ENCODE measurements around the gene GNPAT.

GNPAT gene

DNA sequence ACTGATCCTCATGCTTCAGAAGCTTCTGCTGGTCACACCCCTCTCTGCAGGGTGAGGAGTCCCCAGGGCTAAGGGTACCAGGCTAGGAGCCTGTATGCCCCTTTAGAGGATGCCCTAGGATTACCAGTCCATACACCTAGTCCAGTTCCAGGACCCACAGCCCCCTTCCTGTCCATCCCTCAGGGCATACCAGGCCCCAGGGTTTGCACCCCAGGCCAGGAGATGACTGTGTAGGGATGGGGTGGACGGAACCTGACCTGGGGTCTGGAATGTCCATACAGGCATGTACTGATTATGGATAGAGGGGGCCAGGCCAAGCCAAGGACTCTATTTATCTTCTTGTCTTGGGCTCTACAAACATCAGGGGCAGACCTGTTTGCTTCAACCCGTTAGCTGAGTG is 44.3 kb upstream of the GNPAT start:
- no peak for DNase-seq (ENCODE audit: low read depth in 2 of 2)
- no peak overlapping the region for H3K4me3 ChIP-seq (replicated peaks in 1 of 2; ENCODE audit: low read depth in 2 of 2, low read length in 2 of 2)
- TF ChIP-seq, protein P1, sequence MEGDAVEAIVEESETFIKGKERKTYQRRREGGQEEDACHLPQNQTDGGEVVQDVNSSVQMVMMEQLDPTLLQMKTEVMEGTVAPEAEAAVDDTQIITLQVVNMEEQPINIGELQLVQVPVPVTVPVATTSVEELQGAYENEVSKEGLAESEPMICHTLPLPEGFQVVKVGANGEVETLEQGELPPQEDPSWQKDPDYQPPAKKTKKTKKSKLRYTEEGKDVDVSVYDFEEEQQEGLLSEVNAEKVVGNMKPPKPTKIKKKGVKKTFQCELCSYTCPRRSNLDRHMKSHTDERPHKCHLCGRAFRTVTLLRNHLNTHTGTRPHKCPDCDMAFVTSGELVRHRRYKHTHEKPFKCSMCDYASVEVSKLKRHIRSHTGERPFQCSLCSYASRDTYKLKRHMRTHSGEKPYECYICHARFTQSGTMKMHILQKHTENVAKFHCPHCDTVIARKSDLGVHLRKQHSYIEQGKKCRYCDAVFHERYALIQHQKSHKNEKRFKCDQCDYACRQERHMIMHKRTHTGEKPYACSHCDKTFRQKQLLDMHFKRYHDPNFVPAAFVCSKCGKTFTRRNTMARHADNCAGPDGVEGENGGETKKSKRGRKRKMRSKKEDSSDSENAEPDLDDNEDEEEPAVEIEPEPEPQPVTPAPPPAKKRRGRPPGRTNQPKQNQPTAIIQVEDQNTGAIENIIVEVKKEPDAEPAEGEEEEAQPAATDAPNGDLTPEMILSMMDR (IDR thresholded peaks at IDR 0.05; ENCODE audit: low read depth, low read length) = no peak

DNA sequence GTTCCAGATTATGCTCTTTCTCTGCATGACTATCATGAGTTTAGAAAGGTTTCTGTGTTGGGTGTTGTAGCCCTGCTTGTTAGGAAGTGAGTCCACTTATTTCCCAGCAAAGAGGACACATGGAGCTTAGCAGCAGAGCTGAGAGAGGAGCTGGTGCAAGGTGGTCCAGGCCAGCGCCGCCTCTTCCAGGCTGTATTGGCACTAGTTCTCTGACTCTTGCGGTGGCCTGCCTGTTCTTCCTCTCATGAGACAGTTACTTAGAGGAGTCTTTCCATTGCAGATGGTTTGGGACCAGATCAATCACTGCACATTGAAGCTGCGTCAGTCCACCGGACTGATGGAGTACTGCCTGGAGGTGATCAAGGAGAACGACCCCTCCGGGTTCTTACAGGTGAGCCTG is 41.1 kb upstream of the GNPAT start:
- no peak overlapping the region for H3K4me3 ChIP-seq (replicated peaks in 1 of 2; ENCODE audit: low read depth in 2 of 2, low read length in 2 of 2)
- DNase-seq (ENCODE audit: low read depth in 2 of 2) = no peak
- TF ChIP-seq, protein P1 (IDR thresholded peaks at IDR 0.05; ENCODE audit: low read depth, low read length) = no peak

DNA sequence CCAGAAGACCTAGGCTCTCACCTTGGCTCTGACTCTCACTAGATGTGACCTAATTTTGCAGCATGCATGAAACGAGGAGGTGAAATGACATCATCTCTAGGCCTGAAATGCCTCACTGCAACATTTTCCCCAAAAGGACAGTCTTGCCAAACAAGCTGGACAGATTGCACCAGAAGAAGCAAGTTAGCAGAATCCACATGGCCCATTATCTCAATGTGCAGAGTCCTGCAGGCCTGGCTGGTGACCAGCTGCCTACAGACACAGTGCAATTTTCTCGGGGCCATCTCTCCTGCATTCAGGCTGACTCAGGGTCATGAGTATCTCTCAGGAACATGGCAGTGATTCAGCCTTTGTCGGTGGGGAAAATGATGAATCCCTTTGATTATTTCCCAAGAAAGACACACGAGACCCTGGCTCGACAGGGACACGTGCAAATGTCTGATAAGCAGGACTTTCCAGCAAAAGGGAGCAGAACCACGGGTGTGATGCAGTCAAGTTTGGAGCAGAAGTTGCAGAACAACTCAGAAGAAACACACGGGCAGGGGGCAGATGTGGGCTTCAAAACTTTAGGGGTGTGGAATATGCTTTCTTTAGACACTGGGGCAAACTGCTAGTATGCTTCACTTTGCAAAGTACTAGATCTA is 40.5 kb upstream of the GNPAT start:
- TF ChIP-seq, protein P1 (IDR thresholded peaks at IDR 0.05; ENCODE audit: low read depth, low read length) = no peak
- no peak overlapping the region for H3K4me3 ChIP-seq (replicated peaks in 1 of 2; ENCODE audit: low read depth in 2 of 2, low read length in 2 of 2)
- DNase-seq (ENCODE audit: low read depth in 2 of 2) = peak; percentile 48 to 55

DNA sequence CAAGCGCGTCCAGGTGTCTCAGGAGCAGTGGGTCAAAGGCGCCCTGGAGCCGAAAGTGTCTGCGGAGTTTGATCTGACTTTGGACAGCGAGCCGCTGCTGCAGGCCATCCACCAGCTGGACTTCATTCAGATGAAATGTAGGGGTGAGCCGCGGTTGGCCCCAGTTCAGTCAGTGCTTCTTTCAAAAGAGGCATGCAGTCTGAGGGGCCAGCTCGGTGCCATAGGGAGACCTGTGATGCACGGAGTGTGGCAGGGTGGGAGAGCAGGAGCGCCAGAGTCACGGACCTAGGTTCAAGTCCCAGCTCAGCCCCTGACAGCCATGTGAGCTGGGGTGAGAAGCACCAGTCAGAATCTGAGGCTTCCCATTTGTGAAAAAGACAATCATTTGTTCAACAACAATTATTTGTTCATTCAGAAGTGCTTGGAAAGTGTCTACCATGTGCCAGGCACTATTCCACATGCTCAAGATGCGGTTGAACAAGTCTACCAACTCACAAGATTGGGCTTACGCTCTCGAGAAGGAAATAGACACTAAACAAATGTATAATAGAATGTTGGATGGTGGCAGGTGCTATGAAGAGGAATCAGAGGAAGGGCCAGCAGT is 39.5 kb upstream of the GNPAT start:
- TF ChIP-seq, protein P1 (IDR thresholded peaks at IDR 0.05; ENCODE audit: low read depth, low read length) = no peak
- no peak for DNase-seq (ENCODE audit: low read depth in 2 of 2)
- H3K4me3 ChIP-seq (replicated peaks in 1 of 2; ENCODE audit: low read depth in 2 of 2, low read length in 2 of 2) = no peak overlapping the region

DNA sequence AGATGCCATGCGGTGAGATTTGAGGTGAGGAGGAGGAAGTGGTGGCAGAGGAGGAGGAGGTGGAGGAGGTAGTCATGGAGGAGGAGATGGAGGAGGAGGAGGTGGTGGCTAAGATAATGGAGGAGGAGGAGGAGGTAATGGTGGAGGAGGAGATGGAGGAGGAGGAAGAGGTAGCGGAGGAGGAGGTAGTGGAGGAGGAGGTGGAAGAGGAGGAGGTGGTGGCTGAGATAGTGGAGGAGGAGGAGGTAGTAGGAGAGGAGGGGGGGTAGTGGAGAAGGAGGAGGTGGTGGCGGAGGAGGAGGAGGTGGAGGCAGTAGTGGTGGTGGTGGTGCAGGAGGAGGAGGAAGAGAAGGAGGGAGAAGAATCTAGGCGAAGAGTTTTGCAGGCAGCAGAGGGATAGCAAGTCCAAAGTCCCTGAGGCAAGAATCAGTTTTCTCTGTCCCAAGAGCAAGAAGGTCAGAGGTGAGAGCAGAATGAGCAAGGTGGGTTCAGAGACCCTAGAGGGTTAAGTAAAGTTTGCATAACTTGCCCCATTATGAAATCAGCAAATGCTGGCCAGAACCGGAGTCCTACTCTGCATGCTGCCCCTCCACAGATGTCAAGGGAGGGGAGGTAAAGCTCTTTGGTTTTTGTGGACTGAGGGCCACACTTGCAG is 38.9 kb upstream of the GNPAT start:
- TF ChIP-seq, protein P1 (IDR thresholded peaks at IDR 0.05; ENCODE audit: low read depth, low read length) = no peak
- no peak overlapping the region for H3K4me3 ChIP-seq (replicated peaks in 1 of 2; ENCODE audit: low read depth in 2 of 2, low read length in 2 of 2)
- no peak for DNase-seq (ENCODE audit: low read depth in 2 of 2)

DNA sequence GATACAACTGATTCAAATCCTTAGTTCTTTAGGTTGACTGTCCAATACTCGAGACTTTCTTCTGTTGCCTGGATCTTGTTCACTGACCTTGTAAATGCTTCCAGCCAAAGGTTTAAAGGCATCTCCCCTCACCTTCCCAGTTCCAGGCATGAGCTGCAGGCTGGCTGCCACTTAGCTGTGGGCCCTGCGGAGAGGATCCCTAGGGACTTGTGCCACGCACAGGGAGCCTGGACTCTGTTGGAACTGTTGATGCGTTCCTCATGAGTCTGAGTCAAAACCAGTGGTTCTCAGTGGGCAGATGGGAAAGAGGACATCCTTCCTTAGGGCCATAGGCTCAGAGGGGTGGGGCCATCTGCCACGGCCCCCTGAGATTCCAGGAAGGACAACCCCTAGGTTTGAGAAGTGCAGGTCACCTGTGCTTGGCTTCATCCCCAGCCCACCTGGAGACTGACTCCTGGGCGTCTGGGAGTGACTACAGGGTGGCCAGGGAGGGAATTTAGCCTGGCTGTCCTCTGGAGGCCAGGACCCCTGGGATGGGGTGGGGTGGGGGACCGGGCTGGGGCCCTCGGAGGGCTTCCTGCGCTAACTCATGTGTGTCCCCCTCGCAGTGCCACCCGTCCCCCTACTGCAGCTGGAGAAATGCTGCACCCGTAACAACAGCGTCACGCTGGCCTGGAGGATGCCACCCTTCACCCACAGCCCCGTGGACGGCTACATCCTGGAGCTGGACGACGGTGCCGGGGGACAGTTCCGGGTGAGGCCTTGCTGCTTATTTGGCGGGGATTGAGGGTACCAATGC is 37.6 kb upstream of the GNPAT start:
- TF ChIP-seq, protein P1 (IDR thresholded peaks at IDR 0.05; ENCODE audit: low read depth, low read length) = no peak
- H3K4me3 ChIP-seq (replicated peaks in 1 of 2; ENCODE audit: low read depth in 2 of 2, low read length in 2 of 2) = no peak overlapping the region
- DNase-seq (ENCODE audit: low read depth in 2 of 2) = no peak

Data from cardiac fibroblast (primary cell).